Measurements from ENCODE around the gene SPAG6. TPM values are rescaled to one million over a fixed set of nuclear protein-coding genes. Genes with fewer than 3 reads are reported as not detected.

The SPAG6 gene
- total RNA-seq, 2 experiments from 2014 or later: not detected

- Histone ChIP-seq H3K27me3 (ENCODE audit: control insufficient read depth in 1 of 2, insufficient read depth in 2 of 2, low read length in 2 of 2) (peaks cover 0 to 3% of the 10 kb centered on the region in 2 experiments), H3K4me1 (ENCODE audit: insufficient read depth, low read length) (no peaks in the 10 kb centered on the region), H3K9me3 (ENCODE audit: control insufficient read depth in 1 of 2, insufficient read depth in 1 of 2, low read length in 2 of 2) (no peaks in the 10 kb centered on the region), H3K27ac (ENCODE audit: low read depth in 1 of 2, low read length in 2 of 2) (no peak overlapping the region), H3K4me3 (ENCODE audit: low read length) (no peak overlapping the region), H3K36me3 (ENCODE audit: insufficient read depth, low read length) (no peaks in the 10 kb centered on the region)
- Mint-ChIP-seq H3K4me1 (ENCODE audit: low read depth) (peaks cover 14% of the 10 kb centered on the region), H3K9me3 (no peaks in the 10 kb centered on the region), H3K4me3 (no peak overlapping the region), H3K27ac (no peak overlapping the region), H3K36me3 (ENCODE audit: low read depth) (no peaks in the 10 kb centered on the region), H3K27me3 (no peaks in the 10 kb centered on the region)
- POLR2A ChIA-PET: interaction anchor here (0.6 to 1.5 kb wide), 3 partner anchors 18 to 301 kb away, joined by 3 to 4 read pairs (median 3); no protein-coding TSS in a partner anchor
- peak in 1 of 14 experiments; percentile 6 for DNase-seq
- intact Hi-C loops (cut with DNase I, micrococcal nuclease): no loop called here
- CTCF ChIA-PET: no interaction called here
- no peak for TF ChIP-seq CTCF (IDR thresholded peaks at IDR 0.05)
- no peak for ATAC-seq (ENCODE audit: poor library complexity)
Measured at GRCh38 chr10:22370320-22370719, 25.0 kb downstream of the SPAG6 start.

- no peaks in the 10 kb centered on the region for H3K36me3 Mint-ChIP-seq (ENCODE audit: low read depth)
- Histone ChIP-seq H3K27me3 (ENCODE audit: control insufficient read depth in 1 of 2, insufficient read depth in 2 of 2, low read length in 2 of 2) (no peaks in the 10 kb centered on the region), H3K36me3 (ENCODE audit: insufficient read depth, low read length) (no peaks in the 10 kb centered on the region), H3K4me3 (ENCODE audit: low read length) (no peak overlapping the region), H3K4me1 (ENCODE audit: insufficient read depth, low read length) (no peaks in the 10 kb centered on the region), H3K27ac (ENCODE audit: low read depth in 1 of 2, low read length in 2 of 2) (no peak overlapping the region), H3K9me3 (ENCODE audit: control insufficient read depth in 1 of 2, insufficient read depth in 1 of 2, low read length in 2 of 2) (no peaks in the 10 kb centered on the region)
- no peak for TF ChIP-seq CTCF (IDR thresholded peaks at IDR 0.05)
- H3K4me3 Mint-ChIP-seq: no peak overlapping the region
- H3K27ac Mint-ChIP-seq: no peak overlapping the region
- H3K27me3 Mint-ChIP-seq: no peaks in the 10 kb centered on the region
- peaks cover 14% of the 10 kb centered on the region for H3K4me1 Mint-ChIP-seq (ENCODE audit: low read depth)
- intact Hi-C loops (cut with DNase I, micrococcal nuclease): no loop called here
- CTCF ChIA-PET: no interaction called here
- no peaks in the 10 kb centered on the region for H3K9me3 Mint-ChIP-seq
- no peak for DNase-seq
- POLR2A ChIA-PET: no interaction called here
- ATAC-seq (ENCODE audit: poor library complexity): no peak
Measured at GRCh38 chr10:22372298-22372697, 27.0 kb downstream of the SPAG6 start.

- CTCF ChIA-PET: no interaction called here
Measured at GRCh38 chr10:22372917-22373316, 27.6 kb downstream of the SPAG6 start.

More at GRCh38 chr10:22372917-22373316, 27.6 kb downstream of the SPAG6 start:
- Mint-ChIP-seq H3K4me3 (no peak overlapping the region), H3K27me3 (no peaks in the 10 kb centered on the region), H3K4me1 (ENCODE audit: low read depth) (peaks cover 14% of the 10 kb centered on the region), H3K9me3 (no peaks in the 10 kb centered on the region), H3K27ac (no peak overlapping the region), H3K36me3 (ENCODE audit: low read depth) (no peaks in the 10 kb centered on the region)
- DNase-seq: no peak
- POLR2A ChIA-PET: no interaction called here
- H3K36me3 ChIP-seq (ENCODE audit: insufficient read depth, low read length): no peaks in the 10 kb centered on the region
- no peaks in the 10 kb centered on the region for H3K27me3 ChIP-seq (ENCODE audit: control insufficient read depth in 1 of 2, insufficient read depth in 2 of 2, low read length in 2 of 2)
- no peak overlapping the region for H3K27ac ChIP-seq (ENCODE audit: low read depth in 1 of 2, low read length in 2 of 2)
- no peak overlapping the region for H3K4me3 ChIP-seq (ENCODE audit: low read length)
- intact Hi-C loops (cut with DNase I, micrococcal nuclease): no loop called here
- H3K9me3 ChIP-seq (ENCODE audit: control insufficient read depth in 1 of 2, insufficient read depth in 1 of 2, low read length in 2 of 2): no peaks in the 10 kb centered on the region
- no peak for ATAC-seq (ENCODE audit: poor library complexity)
- no peak for TF ChIP-seq CTCF (IDR thresholded peaks at IDR 0.05)
- no peaks in the 10 kb centered on the region for H3K4me1 ChIP-seq (ENCODE audit: insufficient read depth, low read length)

Data from CD4-positive, alpha-beta T cell (primary cell).